GM23338 (cell line): ENCODE results near the gene RPTOR. TPM values are rescaled to one million over a fixed set of nuclear protein-coding genes. Genes with fewer than 3 reads are reported as not detected.
A peak's percentile ranks its signal among the peaks of the same experiment; 100 is the strongest.

Source experiments
- ATAC-seq: fragments of 200-7000 bp; cut with Tn5 transposase; 3 replicates; pipeline ENCODE4 v1.9.1; 2020
- DNase-seq: peaks from one replicate; pipeline ENCODE4 v3.0.0-alpha.2; 2015; ENCODE audit warnings: low spot score
- H2AFZ ChIP-seq: fragments of 200-600 bp; sonication (generic); 2 replicates; pipeline ENCODE4 v1.8.0; 2016; ENCODE audit warnings: antibody characterized with exemption, mild to moderate bottlenecking, moderate library complexity
- H3F3A ChIP-seq: fragments of 200-600 bp; sonication (generic); replicated peaks from 2 replicates; pipeline ENCODE4 v1.8.0; 2017; ENCODE audit warnings: antibody characterized with exemption, mixed run types, low read depth
- H3K27ac ChIP-seq: fragments of 200-600 bp; sonication (generic); 2 replicates; pipeline ENCODE4 v1.6.1; 2016; ENCODE audit warnings: low read depth
- H3K27me3 ChIP-seq: fragments of 200-600 bp; sonication (generic); 2 replicates; pipeline ENCODE4 v1.8.0; 2016; ENCODE audit warnings: mild to moderate bottlenecking, mixed run types, moderate library complexity; ENCODE audit not compliant: insufficient read depth
- H3K36me3 ChIP-seq: fragments of 200-600 bp; sonication (generic); 2 replicates; pipeline ENCODE4 v1.8.0; 2016; ENCODE audit warnings: mild to moderate bottlenecking; ENCODE audit not compliant: insufficient read depth
- H3K4me1 ChIP-seq: fragments of 200-600 bp; sonication (generic); 2 replicates; pipeline ENCODE4 v1.8.0; 2016; ENCODE audit warnings: mild to moderate bottlenecking, moderate library complexity; ENCODE audit not compliant: insufficient read depth
- H3K4me2 ChIP-seq: fragments of 200-600 bp; sonication (generic); 2 replicates; pipeline ENCODE4 v1.7.1; 2017; ENCODE audit warnings: mixed run types
- H3K4me3 ChIP-seq: fragments of 200-600 bp; sonication (generic); 2 replicates; pipeline ENCODE4 v1.6.1; 2016; ENCODE audit warnings: mixed run types
- H3K79me2 ChIP-seq: fragments of 200-600 bp; sonication (generic); replicated peaks from 2 replicates; pipeline ENCODE4 v1.8.0; 2017; ENCODE audit warnings: mild to moderate bottlenecking; ENCODE audit not compliant: insufficient read depth
- H3K9me2 ChIP-seq: fragments of 200-600 bp; sonication (generic); 2 replicates; pipeline ENCODE4 v1.8.0; 2017; ENCODE audit not compliant: insufficient read depth
- H4K20me1 ChIP-seq: fragments of 200-600 bp; sonication (generic); replicated peaks from 2 replicates; pipeline ENCODE4 v1.8.0; 2017; ENCODE audit warnings: mild to moderate bottlenecking; ENCODE audit not compliant: insufficient read depth
- H3K27ac Mint-ChIP-seq: 2 replicates; pipeline ENCODE4 v1.8.0; 2020; ENCODE audit warnings: inconsistent platforms, mild to moderate bottlenecking, moderate library complexity, mixed read lengths
- H3K27me3 Mint-ChIP-seq: 3 replicates; pipeline ENCODE4 v1.8.0; 2022; ENCODE audit warnings: low read depth, mild to moderate bottlenecking, moderate library complexity, mixed read lengths, inconsistent platforms; ENCODE audit not compliant: insufficient read depth, poor library complexity
- H3K36me3 Mint-ChIP-seq: 3 replicates; pipeline ENCODE4 v1.8.0; 2021; ENCODE audit warnings: low read depth, mild to moderate bottlenecking, inconsistent platforms, moderate library complexity, mixed read lengths
- H3K4me1 Mint-ChIP-seq: 3 replicates; pipeline ENCODE4 v1.8.0; 2020; ENCODE audit warnings: mild to moderate bottlenecking, inconsistent platforms, mixed read lengths
- H3K4me3 Mint-ChIP-seq: 3 replicates; pipeline ENCODE4 v1.8.0; 2021; ENCODE audit warnings: moderate library complexity, mild to moderate bottlenecking, inconsistent platforms, mixed read lengths
- H3K9me3 Mint-ChIP-seq: 3 replicates; pipeline ENCODE4 v1.8.0; 2020; ENCODE audit warnings: moderate library complexity, mild to moderate bottlenecking, inconsistent platforms, mixed read lengths
- CREB1 ChIP-seq: fragments of 250-450 bp; sonication (Bioruptor Pico); IDR thresholded peaks from 2 replicates; pipeline ENCODE4 v1.5.0; 2020; ENCODE audit warnings: low read depth, mild to moderate bottlenecking, moderate library complexity
- CTCF ChIP-seq, 2 experiments: fragments of 200-600 bp in 1 of 2; sonication (generic) in 1 of 2; conservative IDR thresholded peaks; 2 replicates each; pipeline versions ENCODE4 v1.5.1 to v1.6.1; 2016 to 2017; ENCODE audit warnings: antibody characterized with exemption in 2 of 2, low read depth in 2 of 2, mild to moderate bottlenecking in 2 of 2, moderate library complexity in 1 of 2
- EZH2 ChIP-seq: fragments of 200-600 bp; sonication (generic); IDR thresholded peaks from one replicate; pipeline ENCODE4 v1.8.0; 2017; ENCODE audit warnings: antibody characterized with exemption, mild to moderate bottlenecking, low read depth; ENCODE audit not compliant: unreplicated experiment
- JUNB ChIP-seq: IDR thresholded peaks from one replicate; pipeline ENCODE4 v1.6.1; 2016; ENCODE audit warnings: antibody characterized with exemption; ENCODE audit not compliant: unreplicated experiment
- REST ChIP-seq: IDR thresholded peaks from one replicate; pipeline ENCODE4 v1.6.1; 2018; ENCODE audit warnings: antibody characterized with exemption; ENCODE audit not compliant: unreplicated experiment
- ZNF114 ChIP-seq: fragments of 250-450 bp; sonication (Bioruptor Pico); IDR thresholded peaks from 2 replicates; pipeline ENCODE4 v1.5.0; 2020; ENCODE audit warnings: mild to moderate bottlenecking, moderate library complexity
- polyA plus RNA-seq: library from polyadenylated mRNA; unstranded; fragments of >200 nt; fragmentation: Nextera tagmentation; extraction: Ambion mirVana; gene quantifications from 2 replicates; pipeline ENCODE4 v1.2.1, GENCODE V29; 2016
- total RNA-seq: library from RNA; depleted of rRNA; stranded (reverse); fragments of >200 nt; shearing (Covaris generic); gene quantifications from 2 replicates; pipeline ENCODE4 v1.2.3, GENCODE V29; 2014
- TF ChIP-seq, protein P1 (sequence below): IDR thresholded peaks from 2 replicates; pipeline ENCODE4 v1.6.1; 2016; ENCODE audit warnings: antibody characterized with exemption

The RPTOR gene
- total and polyA plus RNA-seq, 2 experiments from 2014 or later, result 9.5 to 38.0 TPM

- no peak for TF ChIP-seq EZH2
- TF ChIP-seq CTCF (conservative IDR thresholded peaks at IDR 0.05; ENCODE audit: low read depth in 2 of 2), result peak; percentile 39 to 65; a peak in 3 of 4 replicates
- TF ChIP-seq, protein P1, sequence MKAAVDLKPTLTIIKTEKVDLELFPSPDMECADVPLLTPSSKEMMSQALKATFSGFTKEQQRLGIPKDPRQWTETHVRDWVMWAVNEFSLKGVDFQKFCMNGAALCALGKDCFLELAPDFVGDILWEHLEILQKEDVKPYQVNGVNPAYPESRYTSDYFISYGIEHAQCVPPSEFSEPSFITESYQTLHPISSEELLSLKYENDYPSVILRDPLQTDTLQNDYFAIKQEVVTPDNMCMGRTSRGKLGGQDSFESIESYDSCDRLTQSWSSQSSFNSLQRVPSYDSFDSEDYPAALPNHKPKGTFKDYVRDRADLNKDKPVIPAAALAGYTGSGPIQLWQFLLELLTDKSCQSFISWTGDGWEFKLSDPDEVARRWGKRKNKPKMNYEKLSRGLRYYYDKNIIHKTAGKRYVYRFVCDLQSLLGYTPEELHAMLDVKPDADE, result no peak
- H3K4me1 ChIP-seq, result no peaks in the 10 kb centered on the region
- H3K36me3 ChIP-seq, result no peaks in the 10 kb centered on the region
- H3K4me3 ChIP-seq, result no peak overlapping the region
- H3K4me2 ChIP-seq, result no peak overlapping the region
- peaks cover 7% of the 10 kb centered on the region for H3K27me3 Mint-ChIP-seq
- no peak overlapping the region for H3K27ac Mint-ChIP-seq
- no peaks in the 10 kb centered on the region for H4K20me1 ChIP-seq
- ATAC-seq, result peak; percentile 74
- no peaks in the 10 kb centered on the region for H3F3A ChIP-seq
- no peaks in the 10 kb centered on the region for H3K9me2 ChIP-seq
- H3K9me3 Mint-ChIP-seq, result no peaks in the 10 kb centered on the region
- H3K4me3 Mint-ChIP-seq, result no peak overlapping the region
- no peaks in the 10 kb centered on the region for H3K79me2 ChIP-seq
- H3K36me3 Mint-ChIP-seq, result peaks cover 4% of the 10 kb centered on the region; the same call in 1 of the 3 replicates
- DNase-seq, result no peak
- no peak overlapping the region for H3K27ac ChIP-seq
- no peak overlapping the region for H2AFZ ChIP-seq
- H3K27me3 ChIP-seq, result no peaks in the 10 kb centered on the region
- peaks cover 4% of the 10 kb centered on the region; the same call in 1 of the 3 replicates for H3K4me1 Mint-ChIP-seq
Observed at GRCh38 chr17:80970044-80970761, 425.6 kb downstream of the RPTOR start.

DNA sequence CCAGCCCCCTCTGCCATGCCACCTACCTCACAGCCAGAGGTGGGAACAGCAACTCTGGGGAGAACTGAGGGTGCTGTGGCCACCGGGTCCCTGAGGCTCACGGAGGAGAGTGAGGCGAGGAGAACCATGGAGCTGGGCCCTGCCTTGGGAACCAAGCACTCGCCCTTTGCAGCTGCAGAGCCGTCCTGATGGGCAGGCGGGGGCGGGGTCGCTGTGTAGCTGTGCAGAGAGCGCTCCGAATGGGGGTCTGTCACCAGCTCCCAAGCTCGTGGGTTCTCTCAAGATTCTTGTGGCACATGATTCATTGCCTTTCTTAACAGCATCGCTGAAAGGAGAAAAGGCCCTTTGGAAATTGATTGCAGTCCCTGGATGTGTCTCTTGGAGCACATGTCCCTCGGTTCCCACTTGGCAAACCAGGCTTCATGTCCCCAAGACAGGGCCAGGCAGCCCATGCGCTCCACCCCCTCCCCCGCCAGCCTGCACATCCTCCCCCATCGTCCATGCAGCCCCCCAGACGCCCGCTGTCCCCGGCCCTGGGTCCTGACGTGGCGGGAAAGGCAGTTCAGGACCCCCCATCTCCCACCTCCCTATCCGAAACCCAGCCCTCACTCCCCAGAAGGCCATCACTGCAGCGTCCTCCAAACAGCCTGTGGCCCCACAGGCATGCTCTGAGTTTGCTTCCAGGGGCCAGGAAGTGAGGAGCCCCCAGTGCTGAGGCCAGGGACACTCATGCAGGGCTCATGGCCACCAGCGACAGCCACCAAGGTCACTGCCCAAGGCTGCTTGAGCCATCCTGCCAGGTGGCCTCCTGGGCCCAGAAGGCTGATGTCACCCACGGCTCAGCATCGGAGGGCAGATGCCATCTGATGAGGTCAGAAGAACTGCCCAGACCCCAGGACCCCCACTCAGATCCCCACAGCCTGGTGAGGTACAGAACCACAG is 426.4 kb downstream of the RPTOR start:
- Mint-ChIP-seq H3K9me3 (no peaks in the 10 kb centered on the region), H3K27ac (no peak overlapping the region), H3K36me3 (no peaks in the 10 kb centered on the region), H3K27me3 (peaks cover 9% of the 10 kb centered on the region), H3K4me1 (peaks cover 4% of the 10 kb centered on the region; the same call in 1 of the 3 replicates), H3K4me3 (no peak overlapping the region)
- Histone ChIP-seq H3K4me1 (no peaks in the 10 kb centered on the region), H3K27ac (no peak overlapping the region), H4K20me1 (no peaks in the 10 kb centered on the region), H3K36me3 (no peaks in the 10 kb centered on the region), H3K27me3 (no peaks in the 10 kb centered on the region), H2AFZ (no peak overlapping the region), H3F3A (no peaks in the 10 kb centered on the region), H3K9me2 (no peaks in the 10 kb centered on the region), H3K4me2 (no peak overlapping the region), H3K79me2 (no peaks in the 10 kb centered on the region), H3K4me3 (no peak overlapping the region)
- DNase-seq (no peak), ATAC-seq (peak; percentile 14)
- TF ChIP-seq, protein P1, result no peak
- TF ChIP-seq ZNF114 (CRISPR knock-in tag) (no peak), CTCF (conservative IDR thresholded peaks at IDR 0.05; ENCODE audit: low read depth in 2 of 2) (no peak; a peak in 1 of 4 replicates), REST (no peak), EZH2 (no peak), JUNB (no peak), CREB1 (CRISPR knock-in tag) (no peak)
